LNCAP (cell line): ENCODE data around the gene ZNF774.

Source experiments
- TF ChIP-seq, protein P1 (sequence below): fragments of 450-650 bp; IDR thresholded peaks from 2 replicates; pipeline ENCODE4 v1.5.1; 2017; ENCODE audit warnings: mild to moderate bottlenecking

The ZNF774 gene

DNA sequence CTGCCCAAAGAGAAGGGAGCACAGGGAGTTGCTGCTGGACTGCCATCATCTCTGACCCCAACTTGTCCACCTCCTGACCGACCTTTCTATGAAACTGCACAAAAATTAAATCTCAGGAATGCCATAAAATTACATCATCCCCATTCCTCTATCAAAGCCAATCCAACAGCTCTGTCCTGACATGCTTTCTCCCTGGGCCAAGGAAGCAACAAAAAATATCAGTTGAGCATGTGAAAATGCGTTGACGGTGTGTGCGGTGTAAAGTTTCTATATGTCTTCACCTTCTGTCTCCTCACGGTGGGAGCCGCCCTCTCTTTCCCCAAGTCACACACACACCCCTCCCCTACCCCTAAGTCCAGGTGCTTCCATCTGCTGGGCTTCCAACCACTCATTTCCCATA is 3.6 kb upstream of the ZNF774 start:
- TF ChIP-seq, protein P1, sequence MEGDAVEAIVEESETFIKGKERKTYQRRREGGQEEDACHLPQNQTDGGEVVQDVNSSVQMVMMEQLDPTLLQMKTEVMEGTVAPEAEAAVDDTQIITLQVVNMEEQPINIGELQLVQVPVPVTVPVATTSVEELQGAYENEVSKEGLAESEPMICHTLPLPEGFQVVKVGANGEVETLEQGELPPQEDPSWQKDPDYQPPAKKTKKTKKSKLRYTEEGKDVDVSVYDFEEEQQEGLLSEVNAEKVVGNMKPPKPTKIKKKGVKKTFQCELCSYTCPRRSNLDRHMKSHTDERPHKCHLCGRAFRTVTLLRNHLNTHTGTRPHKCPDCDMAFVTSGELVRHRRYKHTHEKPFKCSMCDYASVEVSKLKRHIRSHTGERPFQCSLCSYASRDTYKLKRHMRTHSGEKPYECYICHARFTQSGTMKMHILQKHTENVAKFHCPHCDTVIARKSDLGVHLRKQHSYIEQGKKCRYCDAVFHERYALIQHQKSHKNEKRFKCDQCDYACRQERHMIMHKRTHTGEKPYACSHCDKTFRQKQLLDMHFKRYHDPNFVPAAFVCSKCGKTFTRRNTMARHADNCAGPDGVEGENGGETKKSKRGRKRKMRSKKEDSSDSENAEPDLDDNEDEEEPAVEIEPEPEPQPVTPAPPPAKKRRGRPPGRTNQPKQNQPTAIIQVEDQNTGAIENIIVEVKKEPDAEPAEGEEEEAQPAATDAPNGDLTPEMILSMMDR: no peak

DNA sequence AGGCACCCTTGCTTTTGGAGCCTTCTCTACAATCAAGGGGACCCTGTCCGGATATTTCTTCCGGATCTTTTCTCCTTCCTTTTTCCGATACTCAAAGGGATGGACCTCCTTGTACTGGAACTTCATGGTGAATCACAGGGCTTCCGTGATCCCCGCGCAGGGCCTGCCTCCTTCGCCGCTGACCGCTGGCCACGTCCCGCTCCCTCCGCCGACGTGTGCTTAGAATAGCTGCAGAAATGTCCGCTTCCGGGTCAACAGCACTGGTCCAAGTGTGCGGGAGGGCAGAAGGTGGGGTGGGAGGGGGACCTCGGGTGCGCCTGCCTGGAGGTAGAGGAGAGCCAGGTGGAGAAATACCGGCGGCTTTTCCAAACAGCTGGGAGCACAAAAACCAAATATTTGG is 3.0 kb upstream of the ZNF774 start:
- TF ChIP-seq, protein P1: no peak

DNA sequence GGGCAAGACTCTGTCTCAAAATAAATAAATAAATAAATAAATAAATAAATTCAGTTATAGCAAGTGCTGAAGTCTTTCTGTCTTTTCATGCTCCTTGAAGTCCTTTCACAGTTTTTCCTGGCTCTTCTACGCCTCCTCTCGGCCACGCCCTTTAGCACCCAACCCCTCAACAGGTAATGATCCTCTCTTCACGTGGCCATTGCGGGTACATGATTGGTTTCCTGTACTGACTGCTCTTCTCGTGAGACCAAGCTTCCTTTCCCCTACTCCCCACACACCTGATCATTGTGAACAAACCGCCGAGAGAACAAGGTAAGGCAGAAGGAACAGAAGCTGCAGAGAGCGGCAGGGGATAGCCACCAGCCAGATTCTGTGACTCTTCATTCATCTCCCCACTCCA is 2.3 kb upstream of the ZNF774 start:
- TF ChIP-seq, protein P1: no peak

DNA sequence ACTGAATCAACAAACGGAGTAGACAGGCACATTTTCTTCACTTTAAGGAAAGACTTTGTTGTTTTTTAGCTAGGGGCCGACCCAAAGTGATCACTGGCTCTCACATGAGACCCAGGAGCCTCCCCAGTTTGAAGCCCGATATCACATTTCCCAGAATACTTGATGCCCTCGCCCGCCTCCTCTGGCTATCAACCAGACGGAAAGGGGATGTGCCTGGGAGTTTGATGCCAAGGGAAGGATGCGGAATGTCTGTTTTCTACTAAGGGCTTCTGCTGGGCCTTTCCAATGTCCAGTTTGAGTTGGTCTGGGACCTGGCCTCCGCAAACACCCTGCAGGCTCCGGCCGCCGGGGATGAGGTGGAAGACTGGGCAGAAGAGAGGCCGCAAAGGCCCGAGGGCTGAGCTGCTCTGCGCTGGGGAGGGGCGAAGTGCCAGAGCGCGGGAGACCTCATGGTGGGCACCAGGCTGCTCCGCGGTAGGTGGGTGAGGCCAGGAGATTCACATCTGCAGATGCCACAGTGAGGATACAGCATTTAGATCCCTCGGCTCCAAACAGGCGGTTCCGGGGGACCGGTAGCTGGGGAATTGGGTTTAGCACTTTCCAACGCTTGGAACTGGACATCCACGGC is 491 bp upstream of the ZNF774 start:
- TF ChIP-seq, protein P1: no peak

DNA sequence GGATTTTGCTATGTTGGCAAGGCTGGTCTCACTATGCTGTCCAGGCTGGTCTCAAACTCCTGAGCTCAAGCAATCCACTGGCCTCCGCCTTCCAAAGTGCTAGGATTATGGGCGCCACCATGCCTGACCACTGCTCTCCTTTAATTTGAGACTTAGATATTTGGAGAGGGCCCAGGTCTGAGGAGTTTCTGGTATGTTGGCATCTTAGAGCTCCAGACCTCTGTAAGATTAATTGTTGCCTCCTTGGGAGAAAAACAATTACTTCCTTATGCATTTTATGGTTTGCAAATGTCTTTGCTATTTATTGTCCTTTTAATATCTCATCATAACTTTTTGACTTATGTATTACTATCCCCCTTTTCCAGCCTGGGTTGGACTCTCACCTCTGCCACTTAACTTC is 2.9 kb downstream of the ZNF774 start:
- TF ChIP-seq, protein P1: no peak

DNA sequence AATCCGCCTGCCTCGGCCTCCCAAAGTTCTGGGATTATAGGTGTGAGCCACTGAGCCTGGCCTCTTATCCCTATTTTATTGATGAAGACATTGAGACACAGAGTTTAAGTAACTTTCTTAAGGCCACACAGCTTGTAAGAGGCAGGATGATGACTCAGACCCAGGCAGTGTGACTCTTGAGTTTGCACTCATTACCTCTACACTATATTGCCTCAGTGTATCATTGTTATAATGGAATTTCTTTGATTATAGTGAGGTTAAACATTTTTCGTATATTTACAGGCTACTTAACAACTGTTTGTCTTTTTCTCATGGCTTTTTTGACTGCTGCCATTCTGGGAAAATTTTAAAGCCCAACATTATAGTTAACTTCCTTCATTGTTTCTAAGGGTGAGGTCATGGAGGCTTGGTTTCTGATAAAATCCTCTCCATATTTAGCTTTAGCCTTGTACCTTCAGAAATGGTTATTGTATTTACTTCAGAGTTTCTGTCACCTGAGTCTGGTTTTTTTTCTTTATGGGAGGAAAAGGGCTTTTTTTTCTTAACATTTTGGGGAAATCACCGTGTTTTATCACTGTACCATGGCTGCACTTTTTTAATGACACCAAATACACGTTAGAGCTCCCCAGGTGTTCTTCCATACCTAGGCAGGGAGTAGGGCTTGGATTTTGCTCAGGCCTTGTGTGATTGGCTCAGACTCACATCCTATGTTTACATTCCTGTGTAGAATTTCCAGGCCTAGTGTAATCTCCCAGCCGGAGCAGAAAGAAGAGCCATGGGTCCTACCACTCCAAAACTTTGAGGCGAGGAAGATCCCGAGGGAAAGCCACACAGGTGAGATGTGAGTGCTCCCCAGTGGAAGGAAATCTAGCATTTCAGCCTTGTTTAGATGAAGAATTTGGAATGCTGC is 6.3 kb downstream of the ZNF774 start:
- TF ChIP-seq, protein P1: no peak

DNA sequence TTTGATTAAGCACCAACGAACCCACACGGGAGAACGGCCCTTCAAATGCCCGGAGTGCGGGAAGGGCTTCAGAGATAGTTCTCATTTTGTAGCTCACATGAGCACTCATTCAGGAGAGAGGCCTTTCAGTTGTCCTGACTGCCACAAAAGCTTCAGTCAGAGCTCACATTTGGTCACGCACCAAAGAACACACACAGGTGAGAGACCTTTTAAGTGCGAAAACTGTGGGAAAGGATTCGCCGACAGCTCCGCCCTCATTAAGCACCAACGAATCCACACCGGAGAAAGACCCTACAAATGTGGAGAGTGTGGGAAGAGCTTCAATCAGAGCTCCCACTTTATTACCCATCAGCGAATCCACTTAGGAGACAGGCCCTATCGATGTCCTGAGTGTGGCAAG is 8.7 kb downstream of the ZNF774 start:
- TF ChIP-seq, protein P1: no peak
